SHP77 (cell line): ENCODE results near the gene ZNF205.

ENCODE experiments used
- DNase-seq, 2 experiments: peaks; one replicate each; lab custom pipeline; 2025; lab: John Stamatoyannopoulos, UW

ZNF205 gene

GRCh38 chr16:3084969-3085670 is 27.3 kb upstream of the ZNF205 start:
- DNase-seq: no peak

- no peak for DNase-seq
Observed at GRCh38 chr16:3085868-3086595, 26.4 kb upstream of the ZNF205 start.

GRCh38 chr16:3086596-3087242 is 25.7 kb upstream of the ZNF205 start:
- no peak for DNase-seq

- DNase-seq: no peak
Observed at GRCh38 chr16:3087243-3088235, 24.8 kb upstream of the ZNF205 start.

DNA sequence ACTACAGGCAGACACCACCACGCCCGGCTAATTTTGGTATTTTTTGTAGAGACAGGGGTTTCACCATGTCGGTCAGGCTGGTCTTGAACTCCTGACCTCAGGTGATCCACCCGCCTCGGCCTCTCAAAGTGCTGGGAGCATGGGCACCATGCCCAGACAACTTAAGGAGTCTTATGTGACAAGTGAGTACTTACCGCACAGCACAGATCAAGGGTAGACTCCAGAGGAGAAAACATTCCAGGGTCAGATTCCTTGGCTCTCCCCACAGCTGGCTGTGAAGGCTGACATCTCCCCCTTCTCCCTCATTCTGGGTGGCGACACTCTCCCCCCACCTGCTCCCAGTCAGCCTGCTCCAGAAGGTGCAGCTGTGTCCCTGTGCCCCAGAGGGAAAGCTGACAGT is 23.9 kb upstream of the ZNF205 start:
- DNase-seq: no peak

DNA sequence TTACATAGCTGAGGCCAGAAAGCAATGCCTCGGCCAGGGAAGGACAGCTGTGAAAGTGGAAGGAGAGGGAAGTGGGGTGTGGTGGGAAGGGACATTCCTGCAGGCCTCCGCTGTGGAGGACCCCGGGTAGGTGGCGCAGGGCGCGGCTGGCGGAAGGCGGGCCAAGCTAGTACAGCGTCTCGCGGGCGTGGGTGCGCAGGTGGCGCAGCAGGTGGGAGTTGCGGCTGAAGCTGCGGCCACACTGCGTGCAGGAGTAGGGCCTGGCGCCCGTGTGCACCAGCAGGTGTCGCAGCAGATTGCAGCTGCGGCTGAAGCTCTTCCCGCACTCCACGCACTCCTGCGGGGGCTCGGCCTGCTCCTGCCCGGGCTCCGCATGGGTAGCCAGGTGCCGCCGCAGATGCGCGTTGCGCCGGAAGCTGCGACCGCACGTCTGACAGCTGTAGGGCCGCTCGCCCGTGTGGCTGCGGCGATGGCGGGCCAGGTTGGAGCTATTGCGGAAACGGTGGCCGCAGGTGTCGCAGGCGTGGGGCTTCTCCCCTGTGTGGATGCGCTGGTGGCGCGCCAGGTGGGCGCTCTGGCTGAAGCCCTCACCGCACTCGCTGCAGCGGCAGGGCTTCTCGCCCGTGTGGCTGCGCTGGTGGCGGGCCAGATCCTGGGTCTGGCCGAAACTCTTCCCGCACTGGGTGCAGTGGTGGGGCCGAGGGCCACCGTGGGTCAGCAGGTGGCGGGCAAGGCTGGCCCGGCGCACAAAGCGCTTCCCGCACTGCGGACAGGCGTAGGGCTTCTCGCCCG is 23.3 kb upstream of the ZNF205 start:
- no peak for DNase-seq

- peak; percentile 36 to 37 for DNase-seq
Observed at GRCh38 chr16:3089717-3090592, 22.4 kb upstream of the ZNF205 start.

- no peak for DNase-seq
Observed at GRCh38 chr16:3091551-3091950, 20.8 kb upstream of the ZNF205 start.

- no peak for DNase-seq
Observed at GRCh38 chr16:3092501-3092941, 19.9 kb upstream of the ZNF205 start.

DNA sequence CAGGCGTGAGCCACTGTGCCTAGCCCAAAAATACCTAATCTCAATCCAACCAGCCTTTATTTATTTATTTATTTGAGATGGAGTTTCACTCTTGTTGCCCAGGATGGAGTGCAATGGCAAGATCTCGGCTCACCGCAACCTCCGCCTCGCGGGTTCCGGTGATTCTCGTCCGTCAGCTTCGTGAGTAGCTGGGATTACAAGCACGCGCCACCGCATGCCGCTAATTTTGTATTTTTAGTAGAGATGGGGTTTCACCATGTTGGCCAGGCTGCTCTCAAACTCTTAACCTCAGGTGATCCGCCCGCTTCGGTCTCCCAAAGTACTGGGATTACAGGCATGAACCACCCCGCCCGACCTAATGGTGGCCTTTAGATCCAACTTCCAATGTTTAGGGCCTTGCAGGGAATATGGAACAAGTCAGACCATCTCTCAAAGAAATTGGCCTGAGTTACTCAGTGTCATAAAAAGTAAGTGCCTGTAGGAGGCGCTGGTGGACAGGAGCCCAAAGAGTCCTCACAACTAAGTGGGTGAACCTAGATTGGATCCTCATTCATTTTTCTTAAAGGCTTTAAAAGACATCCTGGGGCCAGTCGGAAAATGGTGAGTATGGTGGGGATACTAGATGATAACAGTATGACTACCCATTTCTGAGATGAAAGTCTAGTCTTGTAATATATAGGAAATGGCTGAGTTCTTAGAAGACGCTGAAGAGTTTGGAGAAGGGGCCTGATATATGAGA is 17.9 kb upstream of the ZNF205 start:
- peak in 1 of 2 experiments; percentile 33 for DNase-seq

DNA sequence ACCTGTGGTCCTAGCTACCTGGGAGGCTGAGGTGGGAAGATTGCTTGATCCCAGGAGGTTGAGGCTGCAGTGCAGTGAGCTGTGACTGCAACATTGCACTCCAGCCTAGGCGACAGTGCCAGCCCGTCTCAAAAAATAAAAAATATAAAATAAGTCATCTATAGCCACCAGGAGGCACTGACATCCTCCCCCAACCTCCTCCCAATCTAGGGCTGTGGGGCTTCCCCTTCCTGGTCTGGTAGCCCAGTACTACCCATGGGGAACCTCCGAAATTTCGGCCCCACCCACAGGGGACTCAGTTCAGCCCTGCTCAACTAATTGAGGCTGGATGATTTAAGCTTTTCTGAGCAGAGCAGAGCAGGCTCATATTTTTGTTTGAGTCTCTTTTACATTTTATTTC is 16.5 kb upstream of the ZNF205 start:
- no peak for DNase-seq

DNA sequence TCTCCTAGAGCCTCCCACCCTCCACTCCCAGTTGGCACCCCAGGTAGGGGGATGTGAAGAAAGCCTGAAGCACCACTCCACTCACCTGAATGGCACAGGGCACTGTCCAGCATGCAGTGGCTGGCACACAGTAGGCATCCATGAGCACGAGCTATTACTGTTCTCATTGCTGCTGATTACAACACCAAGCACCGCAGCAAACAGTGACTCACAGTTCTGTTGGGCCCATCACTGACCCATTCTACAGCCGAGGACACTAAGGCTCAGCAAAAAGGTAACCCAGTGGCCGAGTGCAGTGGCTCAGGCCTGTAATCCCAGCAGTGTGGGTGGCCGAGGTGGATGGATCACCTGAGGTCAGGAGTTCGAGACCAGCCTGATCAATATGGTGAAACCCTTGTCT is 16.0 kb upstream of the ZNF205 start:
- DNase-seq: no peak

GRCh38 chr16:3097266-3097665 is 15.1 kb upstream of the ZNF205 start:
- no peak for DNase-seq

DNA sequence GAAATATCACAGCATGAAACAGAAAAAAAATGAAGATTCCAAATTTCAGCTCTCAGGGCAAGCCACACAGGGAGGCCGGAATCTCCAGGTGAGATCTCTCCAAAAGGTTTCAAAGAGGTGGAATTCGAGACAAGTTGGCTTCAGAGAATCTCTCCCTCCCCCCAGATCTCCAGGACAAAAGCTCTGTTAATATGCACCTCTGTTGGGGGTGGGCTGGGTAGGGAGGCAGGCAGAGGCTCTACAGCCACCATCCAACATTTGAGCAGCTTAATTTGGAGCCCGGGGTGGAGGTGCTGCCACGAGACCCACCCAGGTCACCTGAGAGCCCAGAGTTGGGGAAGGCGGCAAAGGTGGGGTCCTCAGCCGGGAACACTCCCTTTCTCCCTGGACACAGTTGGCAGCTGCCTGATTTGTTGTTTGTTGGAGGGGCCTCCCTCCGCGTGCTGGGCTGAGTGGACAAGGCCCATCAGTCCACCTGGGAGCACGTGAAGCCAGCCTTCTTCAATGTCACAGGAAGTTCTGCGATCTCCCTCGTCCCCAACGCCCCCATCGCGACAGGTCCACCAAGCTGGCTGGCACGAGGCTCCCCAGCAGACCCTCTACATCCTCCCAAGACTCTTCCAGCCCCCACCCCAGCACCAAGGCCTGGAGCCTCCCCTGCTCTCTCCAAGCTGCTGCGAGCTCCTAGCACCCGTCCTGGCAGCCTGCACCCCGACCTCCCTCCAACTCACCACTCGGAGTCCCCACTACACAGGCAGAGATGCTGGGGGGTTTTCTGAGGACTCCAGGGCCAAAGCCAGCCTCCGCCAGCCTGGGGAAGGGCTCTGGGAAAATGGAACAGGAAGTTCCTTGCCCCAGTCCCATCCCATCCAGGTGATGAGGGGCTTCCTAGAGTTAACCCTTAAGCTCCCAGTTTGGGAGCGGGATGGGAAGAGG is 13.7 kb upstream of the ZNF205 start, which contains the start of gene ZSCAN10:
ZSCAN10 (minus strand) TSS at position 836 of the 936 bp plus-strand sequence. CDS start 6,357 bp downstream, outside the sequence.
- no peak for DNase-seq

GRCh38 chr16:3099395-3099731 is 13.0 kb upstream of the ZNF205 start:
- DNase-seq: no peak

- DNase-seq: peak; percentile 84 to 86
Observed at GRCh38 chr16:3099732-3100499, 12.5 kb upstream of the ZNF205 start.
